Posterior vena cava (tissue), 2 donors: ENCODE data around the gene ANKMY2. TPM values are rescaled to one million over a fixed set of nuclear protein-coding genes. Genes with fewer than 3 reads are reported as not detected.
"Not testable (repeated sequence)": the region's sequence is repeated elsewhere in the genome, so short reads cannot be mapped to it uniquely, and the experiment has no call there.

ENCODE experiments used
- DNase-seq: peaks from one replicate; pipeline ENCODE4 v3.0.0-alpha.2; 2020; ENCODE audit warnings: low spot score
- intact Hi-C, 2 donors: fragments of 100-400 bp; cut with DNase I; formaldehyde crosslinking; loops; one replicate each; pipeline versions ENCODE4 v1.14.1 to v1.14.2; 2022 to 2023
- total RNA-seq, 2 donors: library from RNA; stranded (reverse); fragmentation: NEBNext Ultra II Directional; extraction: Animal tissue kit (Norgen Biotek cat#: 25700); gene quantifications; one replicate each; pipeline ENCODE4 v1.2.1, GENCODE V29; 2021
- donor health status: DM: yes; HTN: yes; CAD: no.
- donor health status: DM: yes; HTN: yes; CAD: no.

ANKMY2 gene
- total RNA-seq, 2 donors from 2014 or later, result 14.6 to 14.8 TPM

DNA sequence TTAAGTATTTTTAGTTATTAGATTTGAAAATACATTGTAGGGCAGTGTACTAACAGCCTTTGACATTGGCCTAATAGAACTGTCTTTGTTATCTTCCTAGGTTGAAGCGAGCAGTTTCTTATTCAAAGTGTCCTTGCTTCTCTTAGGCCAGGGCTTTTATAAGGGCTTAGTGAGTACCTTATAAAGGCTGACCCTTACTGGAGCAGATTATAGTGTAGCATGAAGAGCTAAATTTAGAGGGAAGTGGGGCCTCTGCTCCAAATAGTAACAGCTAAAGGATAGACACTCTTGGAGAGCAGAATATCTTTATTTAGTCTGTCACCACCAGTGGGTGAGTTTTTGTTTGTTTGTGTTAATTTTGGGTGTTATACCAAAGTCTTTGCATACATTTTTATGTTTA, 16.4 kb upstream of the ANKMY2 start:
- intact Hi-C loops, result no loop called here
- DNase-seq, result no peak

GRCh38 chr7:16660702-16661464, 15.3 kb upstream of the ANKMY2 start:
- intact Hi-C loops, result no loop called here

GRCh38 chr7:16659854-16660497, 14.4 kb upstream of the ANKMY2 start:
- DNase-seq, intact Hi-C loops: not testable (repeated sequence)

More at GRCh38 chr7:16660702-16661464, 15.3 kb upstream of the ANKMY2 start:
- DNase-seq, result no peak

DNA sequence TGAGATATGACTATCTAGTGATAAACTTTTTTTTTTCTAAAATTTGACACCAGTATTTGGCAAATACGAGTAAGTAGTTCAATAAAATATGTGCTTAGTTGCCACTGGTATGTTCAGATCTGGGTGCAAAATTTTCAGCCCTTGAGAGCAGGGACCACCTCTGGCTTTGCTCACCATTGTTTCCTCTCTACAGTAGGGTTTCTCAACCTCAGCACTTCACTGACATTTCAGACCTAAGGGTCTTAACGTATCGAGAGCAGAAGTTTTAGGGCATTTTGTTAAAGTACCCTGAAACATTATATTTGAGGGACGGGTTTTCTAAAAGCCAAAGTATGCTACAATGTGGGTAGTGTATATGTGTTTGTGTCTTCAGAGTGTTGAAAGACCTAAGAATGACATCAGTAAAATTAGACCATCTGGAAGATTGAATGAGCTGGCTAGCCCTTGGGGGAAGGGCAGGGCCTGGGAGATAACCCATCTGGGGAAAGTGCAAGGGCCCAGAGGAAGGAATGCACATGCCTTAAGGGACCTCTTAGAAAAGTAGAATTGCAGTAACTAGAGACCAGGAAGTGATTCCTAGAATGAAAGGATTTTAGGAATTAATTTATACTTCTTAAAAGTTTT, 12.2 kb upstream of the ANKMY2 start:
- no peak for DNase-seq
- intact Hi-C loops, result no loop called here

DNA sequence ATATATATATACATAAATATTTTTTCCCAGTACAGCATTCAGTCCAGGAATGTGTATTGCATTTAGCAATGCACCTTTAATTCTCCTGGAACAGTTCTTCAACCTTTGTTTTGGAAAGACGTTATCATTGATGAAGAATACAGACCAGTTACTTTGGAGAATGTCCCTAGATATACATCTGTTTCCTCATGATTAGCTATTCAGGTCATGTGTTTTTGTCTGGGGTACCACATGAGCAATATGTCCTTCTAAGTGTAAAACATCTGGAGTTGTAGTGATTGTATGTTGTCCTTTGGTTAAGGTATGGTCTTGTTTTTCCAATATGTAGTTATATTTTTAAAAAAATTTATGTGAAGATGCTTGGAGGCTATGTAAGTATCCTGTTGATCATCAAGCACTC, 10.6 kb upstream of the ANKMY2 start:
- DNase-seq, result no peak
- intact Hi-C loops, result no loop called here

DNA sequence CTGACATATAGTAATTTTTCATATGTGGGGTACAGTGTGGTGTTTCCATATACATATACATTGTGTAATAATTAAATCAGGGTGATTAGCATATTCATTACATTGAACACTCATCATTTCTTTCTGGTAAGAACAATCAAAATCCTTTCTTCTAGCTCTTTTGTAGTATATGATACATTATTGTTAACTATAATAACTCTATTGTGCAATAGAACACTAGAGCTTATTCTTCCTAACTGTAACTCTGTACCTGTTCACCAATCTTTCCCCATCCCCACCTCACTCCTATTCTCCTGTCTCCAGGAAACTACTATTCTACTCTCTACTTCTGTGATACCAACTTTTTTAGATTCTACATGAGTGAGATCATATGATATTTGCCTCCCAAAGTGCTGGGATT, 9.8 kb upstream of the ANKMY2 start:
- intact Hi-C loops, result no loop called here
- DNase-seq, result no peak

DNA sequence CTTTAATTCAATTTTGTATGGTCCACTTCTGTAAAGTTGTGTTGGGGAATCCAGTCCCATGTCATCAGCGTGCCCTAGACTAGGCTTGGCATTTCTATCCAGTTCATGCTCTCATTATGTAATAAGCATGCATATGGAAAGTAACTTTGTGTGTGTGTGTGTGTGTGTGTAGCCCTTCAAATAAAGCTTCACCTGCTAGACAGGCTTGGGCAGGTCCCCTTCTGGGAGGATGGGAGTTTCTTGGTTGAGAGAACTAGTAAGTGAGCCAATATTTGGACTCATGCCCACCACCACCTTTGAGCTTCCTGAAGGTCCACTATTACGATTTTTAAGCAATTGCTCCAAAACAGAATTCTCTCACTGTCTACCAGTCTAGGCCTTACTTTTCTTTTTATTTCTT, 7.3 kb upstream of the ANKMY2 start:
- intact Hi-C loops, result no loop called here
- DNase-seq, result no peak

DNA sequence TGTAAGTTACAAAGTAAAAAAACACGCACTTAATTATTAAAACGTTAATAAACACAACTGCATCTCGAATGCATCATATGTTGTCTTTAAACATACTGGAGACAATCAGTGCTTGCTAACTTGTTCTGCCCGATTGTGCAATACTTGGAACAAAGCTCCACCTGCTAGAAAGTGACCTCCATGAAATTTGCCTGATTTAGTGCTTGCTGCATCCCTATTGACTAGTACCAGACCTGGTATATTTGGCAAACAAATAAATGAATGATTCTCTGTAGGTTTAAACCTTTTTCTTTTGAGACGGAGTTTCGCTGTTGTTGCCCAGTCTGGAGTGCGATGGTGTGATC, 6.7 kb upstream of the ANKMY2 start:
- no peak for DNase-seq
- intact Hi-C loops, result no loop called here

DNA sequence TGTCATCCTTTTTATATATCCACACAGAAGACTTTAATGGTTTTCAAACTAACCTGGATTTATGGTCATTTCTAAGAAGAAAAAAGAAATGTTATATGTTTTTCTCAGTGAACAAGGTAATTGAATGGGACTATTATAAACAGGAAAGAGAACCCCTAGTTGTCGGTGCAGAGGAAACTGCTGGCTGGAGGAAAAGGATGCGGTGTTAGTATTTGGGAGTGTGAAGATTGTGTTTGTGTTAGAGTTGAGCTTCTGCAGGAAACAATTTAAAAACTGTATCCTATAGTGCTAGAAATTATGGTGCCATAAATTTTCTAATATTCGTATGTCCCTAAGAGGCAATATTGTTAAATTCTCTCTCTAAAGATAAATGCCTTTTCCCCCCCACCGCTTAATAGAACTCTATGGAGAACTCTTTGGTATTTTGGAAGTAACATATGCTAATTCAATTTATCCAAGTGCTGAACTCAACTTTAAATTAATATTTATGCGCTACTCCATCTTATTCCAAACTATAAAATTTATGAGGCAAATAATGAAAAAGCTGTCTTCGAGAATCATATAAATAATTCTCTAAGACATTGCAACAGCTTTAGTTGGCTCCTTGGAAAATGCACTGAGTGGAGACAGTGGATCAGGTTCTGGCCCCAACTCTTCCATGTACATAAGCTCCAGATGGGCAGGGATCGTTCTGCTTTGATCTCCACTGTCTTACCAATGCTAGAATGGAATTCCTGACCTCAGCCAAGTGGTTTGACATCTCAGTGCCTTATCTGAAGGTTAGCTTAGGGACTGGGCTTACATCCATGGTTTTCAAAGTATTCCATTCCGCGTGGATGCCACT, 6.1 kb upstream of the ANKMY2 start:
- no peak for DNase-seq
- intact Hi-C loops, result no loop called here

- no peak for DNase-seq
These were observed 4.7 kb upstream of the ANKMY2 start for GRCh38 chr7:16650266-16650665.

DNA sequence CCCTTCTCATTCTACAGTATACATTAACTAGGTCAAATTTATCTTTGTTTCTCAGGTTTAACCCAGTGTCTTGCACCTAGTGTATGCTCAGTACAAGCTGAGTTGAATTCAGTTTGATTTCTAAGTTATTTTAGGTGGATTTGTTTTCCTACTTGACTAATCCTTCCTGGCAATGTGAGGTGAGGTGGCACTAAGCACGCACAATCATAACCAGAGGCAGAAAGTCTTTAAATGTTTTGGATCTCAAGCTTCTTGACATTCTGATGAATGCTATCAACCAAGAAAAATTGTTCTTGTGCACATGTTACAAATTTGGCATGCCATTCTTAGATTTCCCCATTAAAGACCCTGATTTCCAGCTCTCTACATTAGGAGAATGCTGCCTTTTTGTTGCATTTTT, 3.6 kb upstream of the ANKMY2 start:
- DNase-seq, result no peak
- intact Hi-C loops, result no loop called here

More at GRCh38 chr7:16650266-16650665, 4.7 kb upstream of the ANKMY2 start:
- intact Hi-C loops, result no loop called here

DNA sequence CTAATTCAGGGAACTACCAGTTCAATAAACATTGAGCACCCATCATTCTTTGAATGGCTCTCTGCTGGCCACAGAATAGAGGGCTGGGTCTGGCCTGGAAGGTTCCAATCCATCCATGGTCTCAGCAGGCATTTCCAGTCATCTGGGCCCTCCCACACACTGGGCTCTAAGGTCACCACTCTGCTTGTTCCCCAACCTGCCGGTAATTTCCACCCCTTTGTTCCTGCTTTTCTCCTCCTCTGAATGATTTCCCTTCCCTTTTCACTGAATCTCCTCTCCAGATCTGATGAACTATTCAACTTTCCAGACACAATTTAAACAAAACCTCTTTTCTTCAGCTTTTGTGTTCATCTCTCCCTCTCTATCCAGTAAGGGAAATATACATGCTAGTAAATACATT, 3.0 kb upstream of the ANKMY2 start:
- no peak for DNase-seq
- intact Hi-C loops, result no loop called here

DNA sequence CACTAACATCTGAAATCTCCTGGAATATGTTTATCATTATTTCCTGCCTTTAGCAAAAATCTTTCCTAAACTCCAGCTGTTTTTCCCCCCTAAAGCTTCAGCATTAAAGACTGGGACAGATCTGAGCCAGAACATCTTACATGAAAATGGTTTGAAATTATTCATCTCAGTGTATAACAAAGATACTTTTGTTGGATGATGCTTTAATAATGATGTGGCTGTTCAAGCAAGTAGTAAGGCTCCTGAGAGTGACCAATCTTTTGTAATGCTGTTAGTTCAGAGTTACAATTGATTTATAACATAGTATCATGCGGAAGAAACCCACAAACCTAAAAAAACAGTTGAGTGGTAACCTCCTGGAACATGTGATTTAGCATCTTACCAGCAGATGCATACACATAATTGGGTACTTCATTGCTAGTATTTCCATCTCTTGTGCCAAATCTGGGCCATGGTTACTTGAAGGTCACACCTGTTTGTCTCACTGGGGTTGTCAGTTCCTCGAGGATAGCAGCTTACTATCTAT, 1.9 kb upstream of the ANKMY2 start:
- intact Hi-C loops, result no loop called here

GRCh38 chr7:16646472-16647072, 1.0 kb upstream of the ANKMY2 start:
- no peak for DNase-seq
- intact Hi-C loops, result no loop called here

More for the DNA sequence above, 1.9 kb upstream of the ANKMY2 start:
- DNase-seq, result no peak

- intact Hi-C loops, result no loop called here
- DNase-seq, result peak; percentile 83
These were observed 640 bp downstream of the ANKMY2 start for GRCh38 chr7:16644636-16645592.

- intact Hi-C loops, result no loop called here
- no peak for DNase-seq
These were observed 1.4 kb downstream of the ANKMY2 start for GRCh38 chr7:16644157-16644556.

DNA sequence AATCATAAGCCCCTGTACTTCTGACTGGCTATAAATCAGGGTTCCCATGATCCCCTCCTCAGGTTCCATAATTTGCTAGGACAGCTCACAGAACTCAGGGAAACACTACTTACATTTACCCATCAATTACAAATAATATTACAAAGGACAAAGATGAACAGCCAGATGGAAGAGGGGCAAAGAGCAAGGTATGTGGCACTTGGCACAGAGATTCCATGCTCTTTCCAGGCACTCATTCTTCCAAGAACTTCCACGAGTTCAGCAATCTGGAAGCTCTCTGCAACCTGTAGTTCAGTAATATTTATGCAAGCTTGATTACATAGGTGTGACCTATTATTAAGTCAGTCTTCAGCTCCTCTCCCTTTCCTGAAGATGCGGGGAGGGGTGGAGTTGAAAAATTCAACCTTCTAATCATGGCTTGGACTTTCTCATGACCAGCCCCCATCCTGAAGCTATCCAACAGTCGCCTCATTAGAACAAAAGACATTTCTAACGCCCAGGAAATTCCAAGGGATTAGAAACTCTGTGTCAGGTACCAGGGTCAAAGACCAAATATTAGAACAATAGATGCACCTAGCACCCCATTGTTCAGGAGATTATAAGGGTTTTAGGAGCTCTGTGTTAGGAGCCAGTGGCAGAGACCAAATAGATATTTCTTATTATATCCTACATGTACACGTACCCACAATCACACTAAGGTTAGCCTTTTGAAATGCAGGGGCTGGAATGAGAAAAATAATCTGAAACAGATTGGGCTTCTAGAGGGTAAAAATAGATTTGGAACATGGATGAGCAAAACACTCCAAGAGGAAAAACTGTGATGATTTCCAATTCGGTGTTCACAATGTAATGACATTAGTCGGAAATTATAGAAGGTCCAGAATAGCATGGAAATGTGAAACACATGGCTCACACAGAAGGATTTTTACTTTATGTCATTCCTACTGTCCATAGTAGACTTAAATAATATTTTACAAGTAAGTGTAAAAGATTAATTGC, 7.0 kb downstream of the ANKMY2 start:
- intact Hi-C loops, result no loop called here
- DNase-seq, result no peak
